Astrocyte (in vitro differentiated cells and primary cell): ENCODE results near the gene TMEM8B. TPM values are rescaled to one million over a fixed set of nuclear protein-coding genes. Genes with fewer than 3 reads are reported as not detected.

Experiments used
- DNase-seq: peaks from one replicate; pipeline ENCODE4 v3.0.0-alpha.2; 2010; ENCODE audit warnings: low read depth
- FAIRE-seq: peaks from 2 replicates; lab custom pipeline; 2011; peaks lifted over from hg19 to GRCh38; lab: Jason Lieb, UNC
- H2AFZ ChIP-seq: 2 replicates; pipeline ENCODE4 v1.6.0; 2012; ENCODE audit warnings: low read depth, low read length, inconsistent platforms
- H3K27ac ChIP-seq: 2 replicates; pipeline ENCODE4 v1.5.1; 2011; ENCODE audit warnings: low read depth, low read length, inconsistent platforms
- H3K27me3 ChIP-seq: 2 replicates; pipeline ENCODE4 v1.6.0; 2011; ENCODE audit warnings: low read length, inconsistent platforms; ENCODE audit not compliant: insufficient read depth
- H3K36me3 ChIP-seq: 2 replicates; pipeline ENCODE4 v1.5.1; 2011; ENCODE audit warnings: low read length, inconsistent platforms; ENCODE audit not compliant: insufficient read depth
- H3K4me1 ChIP-seq: 2 replicates; pipeline ENCODE4 v1.5.1; 2011; ENCODE audit warnings: low read length, inconsistent platforms; ENCODE audit not compliant: insufficient read depth
- H3K4me2 ChIP-seq: 2 replicates; pipeline ENCODE4 v1.6.0; 2012; ENCODE audit warnings: low read length, inconsistent platforms
- H3K4me3 ChIP-seq: 2 replicates; pipeline ENCODE4 v1.5.1; 2011; ENCODE audit warnings: low read depth, mild to moderate bottlenecking, low read length, inconsistent platforms; ENCODE audit not compliant: insufficient read depth
- H3K79me2 ChIP-seq: 2 replicates; pipeline ENCODE4 v1.6.0; 2012; ENCODE audit warnings: mild to moderate bottlenecking, low read length, inconsistent platforms; ENCODE audit not compliant: insufficient read depth
- H3K9ac ChIP-seq: 2 replicates; pipeline ENCODE4 v1.6.0; 2012; ENCODE audit warnings: mild to moderate bottlenecking, low read length, inconsistent platforms
- H3K9me3 ChIP-seq: 2 replicates; pipeline ENCODE4 v1.5.1; 2012; ENCODE audit warnings: low read depth, mild to moderate bottlenecking, low read length, inconsistent platforms; ENCODE audit not compliant: insufficient read depth
- H4K20me1 ChIP-seq: 2 replicates; pipeline ENCODE4 v1.6.0; 2012; ENCODE audit warnings: low read length, inconsistent platforms; ENCODE audit not compliant: insufficient read depth
- H3K27ac Mint-ChIP-seq: one replicate; pipeline ENCODE4 v1.8.0; 2021; ENCODE audit warnings: mild to moderate bottlenecking, mixed read lengths; ENCODE audit not compliant: unreplicated experiment
- H3K27me3 Mint-ChIP-seq: one replicate; pipeline ENCODE4 v1.8.0; 2021; ENCODE audit warnings: low read depth, mixed read lengths; ENCODE audit not compliant: unreplicated experiment
- H3K36me3 Mint-ChIP-seq: one replicate; pipeline ENCODE4 v1.8.0; 2021; ENCODE audit warnings: low read depth, mixed read lengths; ENCODE audit not compliant: unreplicated experiment
- H3K4me1 Mint-ChIP-seq: one replicate; pipeline ENCODE4 v1.8.0; 2021; ENCODE audit warnings: low read depth, mixed read lengths; ENCODE audit not compliant: unreplicated experiment
- H3K4me3 Mint-ChIP-seq: one replicate; pipeline ENCODE4 v1.8.0; 2021; ENCODE audit warnings: mild to moderate bottlenecking, moderate library complexity, mixed read lengths; ENCODE audit not compliant: unreplicated experiment
- H3K9me3 Mint-ChIP-seq: one replicate; pipeline ENCODE4 v1.8.0; 2021; ENCODE audit warnings: mild to moderate bottlenecking, mixed read lengths; ENCODE audit not compliant: unreplicated experiment
- EZH2 ChIP-seq: IDR thresholded peaks from 2 replicates; pipeline ENCODE4 v1.6.1; 2012; ENCODE audit warnings: mild to moderate bottlenecking, low read length, inconsistent platforms; ENCODE audit not compliant: insufficient read depth
- total RNA-seq: library from RNA; stranded (reverse); gene quantifications from 2 replicates; pipeline ENCODE4 v1.2.1, GENCODE V29; 2021
- TF ChIP-seq, protein P1 (sequence below): IDR thresholded peaks from 2 replicates; pipeline ENCODE4 v1.5.1; 2011; ENCODE audit warnings: low read depth, mild to moderate bottlenecking, inconsistent platforms, low read length, moderate library complexity; ENCODE audit not compliant: insufficient read depth

TMEM8B gene
- total RNA-seq, 1 donor from 2014 or later = 8.9 TPM

DNA sequence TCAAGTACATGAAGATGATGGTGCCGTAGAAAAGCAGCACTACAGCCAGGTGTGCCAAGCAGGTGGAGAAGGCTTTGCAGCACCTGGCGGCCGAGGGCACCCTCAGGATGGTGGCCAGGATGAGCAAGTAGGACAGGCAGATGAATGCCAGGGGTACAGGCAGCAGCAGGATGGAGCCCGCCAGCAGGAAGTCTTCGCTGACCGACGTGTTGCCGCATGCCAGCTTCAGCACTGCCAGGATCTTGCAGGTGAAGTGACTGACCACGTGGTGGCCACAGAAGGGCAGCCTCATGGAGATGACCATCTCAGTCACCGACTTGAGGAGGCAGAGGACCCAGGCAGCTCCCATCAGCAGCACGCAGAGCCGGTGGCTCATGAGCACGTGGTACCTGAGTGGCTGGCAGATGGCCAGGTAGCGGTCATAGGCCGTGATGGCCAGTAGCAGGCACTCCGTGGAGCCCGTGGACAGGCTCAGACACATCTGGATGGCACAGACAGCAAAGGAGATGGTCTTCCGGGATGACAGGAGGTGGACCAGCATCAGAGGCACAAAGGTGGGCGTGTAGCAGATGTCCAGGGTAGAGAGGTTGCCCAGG, 40.7 kb downstream of the TMEM8B start:
- peaks cover 2% of the 10 kb centered on the region for H3K9me3 Mint-ChIP-seq
- FAIRE-seq (no peak), DNase-seq (no peak)
- Histone ChIP-seq H3K9ac (no peak overlapping the region), H3K4me3 (no peak overlapping the region), H3K79me2 (no peaks in the 10 kb centered on the region), H3K4me2 (no peak overlapping the region), H3K4me1 (no peaks in the 10 kb centered on the region), H3K27me3 (peaks cover 2% of the 10 kb centered on the region), H3K9me3 (no peaks in the 10 kb centered on the region), H3K36me3 (no peaks in the 10 kb centered on the region), H2AFZ (no peak overlapping the region), H3K27ac (no peak overlapping the region), H4K20me1 (no peaks in the 10 kb centered on the region)
- H3K4me3 Mint-ChIP-seq = no peak overlapping the region
- no peaks in the 10 kb centered on the region for H3K4me1 Mint-ChIP-seq
- peaks cover 5% of the 10 kb centered on the region for H3K36me3 Mint-ChIP-seq
- H3K27me3 Mint-ChIP-seq = peaks cover 12% of the 10 kb centered on the region
- TF ChIP-seq, protein P1, sequence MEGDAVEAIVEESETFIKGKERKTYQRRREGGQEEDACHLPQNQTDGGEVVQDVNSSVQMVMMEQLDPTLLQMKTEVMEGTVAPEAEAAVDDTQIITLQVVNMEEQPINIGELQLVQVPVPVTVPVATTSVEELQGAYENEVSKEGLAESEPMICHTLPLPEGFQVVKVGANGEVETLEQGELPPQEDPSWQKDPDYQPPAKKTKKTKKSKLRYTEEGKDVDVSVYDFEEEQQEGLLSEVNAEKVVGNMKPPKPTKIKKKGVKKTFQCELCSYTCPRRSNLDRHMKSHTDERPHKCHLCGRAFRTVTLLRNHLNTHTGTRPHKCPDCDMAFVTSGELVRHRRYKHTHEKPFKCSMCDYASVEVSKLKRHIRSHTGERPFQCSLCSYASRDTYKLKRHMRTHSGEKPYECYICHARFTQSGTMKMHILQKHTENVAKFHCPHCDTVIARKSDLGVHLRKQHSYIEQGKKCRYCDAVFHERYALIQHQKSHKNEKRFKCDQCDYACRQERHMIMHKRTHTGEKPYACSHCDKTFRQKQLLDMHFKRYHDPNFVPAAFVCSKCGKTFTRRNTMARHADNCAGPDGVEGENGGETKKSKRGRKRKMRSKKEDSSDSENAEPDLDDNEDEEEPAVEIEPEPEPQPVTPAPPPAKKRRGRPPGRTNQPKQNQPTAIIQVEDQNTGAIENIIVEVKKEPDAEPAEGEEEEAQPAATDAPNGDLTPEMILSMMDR = no peak
- no peak for TF ChIP-seq EZH2
- H3K27ac Mint-ChIP-seq = no peak overlapping the region

DNA sequence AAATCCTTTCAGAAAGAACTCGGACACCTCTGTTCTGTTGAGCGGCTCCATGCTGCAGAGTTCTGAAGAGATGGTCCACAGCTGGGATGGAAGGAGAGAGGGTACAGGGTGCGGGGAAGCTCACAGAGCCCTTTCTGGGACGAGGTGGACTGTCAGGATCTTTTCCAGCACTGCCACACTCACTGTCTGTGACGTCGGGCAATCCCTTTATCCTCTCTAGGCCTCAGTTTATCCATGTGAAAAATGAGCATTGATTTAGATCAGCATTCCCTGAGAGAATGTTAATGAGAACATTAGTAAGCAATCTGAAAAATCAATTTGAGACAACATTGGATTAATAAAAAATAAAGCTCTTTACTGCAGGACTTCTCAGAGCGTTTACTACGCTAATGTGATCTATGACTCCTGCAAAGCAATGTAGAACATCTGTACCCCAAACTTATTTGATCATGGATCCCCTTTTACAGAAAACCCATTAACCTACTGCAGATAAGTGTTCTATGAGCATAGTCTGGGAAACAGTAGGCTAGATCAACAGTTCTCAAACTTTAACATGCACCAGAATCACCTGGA, 41.4 kb downstream of the TMEM8B start, which contains the start of gene OR13J1:
Gene OR13J1, minus strand, starts transcription at position 51 of the 573 bp plus-strand sequence. Its CDS starts 0 bp downstream, at position 51.
- H3K27me3 Mint-ChIP-seq = peaks cover 12% of the 10 kb centered on the region
- Histone ChIP-seq H3K27ac (no peak within 1 kb of the TSS), H3K79me2 (no peaks in the 10 kb centered on the region), H3K27me3 (peaks cover 4% of the 10 kb centered on the region), H3K36me3 (no peaks in the 10 kb centered on the region), H3K4me1 (no peaks in the 10 kb centered on the region), H3K4me3 (no peak within 1 kb of the TSS), H3K4me2 (no peak within 1 kb of the TSS), H3K9me3 (no peaks in the 10 kb centered on the region), H2AFZ (no peak within 1 kb of the TSS), H3K9ac (no peak within 1 kb of the TSS), H4K20me1 (no peaks in the 10 kb centered on the region)
- TF ChIP-seq, protein P1 = no peak
- no peak for TF ChIP-seq EZH2
- FAIRE-seq (no peak), DNase-seq (no peak)
- H3K27ac Mint-ChIP-seq = no peak within 1 kb of the TSS
- H3K36me3 Mint-ChIP-seq = peaks cover 5% of the 10 kb centered on the region
- peaks cover 2% of the 10 kb centered on the region for H3K9me3 Mint-ChIP-seq
- no peaks in the 10 kb centered on the region for H3K4me1 Mint-ChIP-seq
- H3K4me3 Mint-ChIP-seq = no peak within 1 kb of the TSS

DNA sequence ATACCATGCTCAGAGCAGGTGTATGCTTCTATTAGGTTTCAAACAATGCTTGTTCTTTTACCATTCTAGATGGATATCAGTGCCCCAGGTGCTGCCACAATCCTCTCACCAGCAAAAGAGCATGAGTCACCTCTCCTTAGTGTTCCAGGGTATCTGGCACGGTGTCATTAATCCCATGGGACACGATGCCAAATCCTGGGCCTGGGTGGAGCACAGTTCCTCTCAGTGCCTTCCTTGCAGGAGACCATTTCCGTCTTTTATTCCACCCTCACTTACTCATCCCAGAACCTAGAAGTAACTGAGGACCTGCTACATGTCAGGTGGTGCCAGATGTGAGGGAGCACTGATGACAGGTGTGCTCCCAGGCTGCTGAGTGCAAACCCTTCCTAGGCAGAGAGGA, 42.5 kb downstream of the TMEM8B start:
- H3K9me3 ChIP-seq = no peaks in the 10 kb centered on the region
- DNase-seq (no peak), FAIRE-seq (no peak)
- Mint-ChIP-seq H3K4me1 (no peaks in the 10 kb centered on the region), H3K27me3 (peaks cover 12% of the 10 kb centered on the region), H3K27ac (no peak overlapping the region), H3K9me3 (peaks cover 2% of the 10 kb centered on the region), H3K4me3 (no peak overlapping the region), H3K36me3 (peaks cover 5% of the 10 kb centered on the region)
- TF ChIP-seq, protein P1 = no peak
- no peak for TF ChIP-seq EZH2
- H3K27ac ChIP-seq = no peak overlapping the region
- H4K20me1 ChIP-seq = no peaks in the 10 kb centered on the region
- H3K9ac ChIP-seq = no peak overlapping the region
- H3K36me3 ChIP-seq = no peaks in the 10 kb centered on the region
- H3K79me2 ChIP-seq = no peaks in the 10 kb centered on the region
- no peaks in the 10 kb centered on the region for H3K4me1 ChIP-seq
- H3K4me3 ChIP-seq = no peak overlapping the region
- H2AFZ ChIP-seq = no peak overlapping the region
- H3K27me3 ChIP-seq = peaks cover 7% of the 10 kb centered on the region
- H3K4me2 ChIP-seq = no peak overlapping the region
